Colonic mucosa (tissue), 4 donors: ENCODE results near the gene PAGE2B. TPM values are rescaled to one million over a fixed set of nuclear protein-coding genes. Genes with fewer than 3 reads are reported as not detected.

Source experiments
- DNase-seq: peaks from one replicate; pipeline ENCODE4 v3.0.0-alpha.2; 2020
- H3K27ac ChIP-seq: fragments of 200-600 bp; one replicate; pipeline ENCODE4 v1.8.0; 2021
- H3K27me3 ChIP-seq: fragments of 200-600 bp; one replicate; pipeline ENCODE4 v1.8.0; 2021
- H3K36me3 ChIP-seq: fragments of 200-600 bp; one replicate; pipeline ENCODE4 v1.8.0; 2021
- H3K4me1 ChIP-seq: fragments of 200-600 bp; one replicate; pipeline ENCODE4 v1.8.0; 2021; ENCODE audit warnings: mild to moderate bottlenecking
- H3K4me3 ChIP-seq: fragments of 200-600 bp; one replicate; pipeline ENCODE4 v1.8.0; 2021
- H3K9ac ChIP-seq, 2 donors: one replicate each; pipeline ENCODE4 v1.7.0; 2013; ENCODE audit warnings: control low read depth in 2 of 2, low read depth in 2 of 2, low read length in 2 of 2
- H3K9me3 ChIP-seq: fragments of 200-600 bp; one replicate; pipeline ENCODE4 v1.8.0; 2021
- CTCF ChIP-seq: fragments of 200-600 bp; IDR thresholded peaks from one replicate; pipeline ENCODE4 v1.8.0; 2022; ENCODE audit warnings: antibody characterized with exemption, mild to moderate bottlenecking
- intact Hi-C: fragments of 100-400 bp; cut with DNase I; formaldehyde crosslinking; loops from one replicate; pipeline ENCODE4 v1.14.1; 2022
- total RNA-seq, 2 donors: library from RNA; stranded (reverse); fragmentation: NEBNext Ultra II Directional in 1 of 2; extraction: Animal tissue kit (Norgen Biotek cat#: 25700) in 1 of 2; gene quantifications; one replicate each; pipeline ENCODE4 v1.2.1, GENCODE V29; 2021
- donor health status: healthy.
- donor health status: DM: no; HTN: no; CAD: no.
- donor health status: DM: no; HTN: no; CAD: no.

Gene PAGE2B
- total RNA-seq, 2 donors from 2014 or later, result not detected

GRCh38 chrX:55098691-55099090, 23.9 kb downstream of the PAGE2B start:
- TF ChIP-seq CTCF, result no peak
- no peaks in the 10 kb centered on the region for H3K9me3 ChIP-seq
- no peak for DNase-seq
- H3K9ac ChIP-seq, result no peak overlapping the region
- H3K27ac ChIP-seq, result no peak overlapping the region
- H3K27me3 ChIP-seq, result no peaks in the 10 kb centered on the region
- no peak overlapping the region for H3K4me3 ChIP-seq
- H3K4me1 ChIP-seq, result no peaks in the 10 kb centered on the region
- intact Hi-C loops, result no loop called here
- H3K36me3 ChIP-seq, result no peaks in the 10 kb centered on the region

GRCh38 chrX:55099162-55099561, 24.3 kb downstream of the PAGE2B start:
- H3K4me1 ChIP-seq, result no peaks in the 10 kb centered on the region
- DNase-seq, result no peak
- H3K9me3 ChIP-seq, result no peaks in the 10 kb centered on the region
- no peaks in the 10 kb centered on the region for H3K36me3 ChIP-seq
- no peak overlapping the region for H3K4me3 ChIP-seq
- H3K27me3 ChIP-seq, result no peaks in the 10 kb centered on the region
- H3K9ac ChIP-seq, result no peak overlapping the region
- no peak for TF ChIP-seq CTCF
- no peak overlapping the region for H3K27ac ChIP-seq
- intact Hi-C loops, result no loop called here

GRCh38 chrX:55102754-55103153, 27.9 kb downstream of the PAGE2B start:
- Histone ChIP-seq H3K27me3 (no peaks in the 10 kb centered on the region), H3K9me3 (no peaks in the 10 kb centered on the region), H3K4me3 (no peak overlapping the region), H3K36me3 (no peaks in the 10 kb centered on the region), H3K4me1 (no peaks in the 10 kb centered on the region), H3K9ac (no peak overlapping the region), H3K27ac (no peak overlapping the region)
- DNase-seq, result no peak
- intact Hi-C loops, result no loop called here
- TF ChIP-seq CTCF, result no peak

GRCh38 chrX:55107262-55107661, 32.4 kb downstream of the PAGE2B start:
- Histone ChIP-seq H3K9ac (no peak overlapping the region), H3K27me3 (no peaks in the 10 kb centered on the region), H3K9me3 (no peaks in the 10 kb centered on the region), H3K4me3 (no peak overlapping the region), H3K36me3 (no peaks in the 10 kb centered on the region), H3K4me1 (no peaks in the 10 kb centered on the region), H3K27ac (no peak overlapping the region)
- intact Hi-C loops, result no loop called here
- no peak for DNase-seq
- no peak for TF ChIP-seq CTCF

GRCh38 chrX:55107911-55108310, 33.1 kb downstream of the PAGE2B start:
- Histone ChIP-seq H3K27me3 (no peaks in the 10 kb centered on the region), H3K9ac (no peak overlapping the region), H3K4me1 (no peaks in the 10 kb centered on the region), H3K36me3 (no peaks in the 10 kb centered on the region), H3K27ac (no peak overlapping the region), H3K4me3 (no peak overlapping the region), H3K9me3 (no peaks in the 10 kb centered on the region)
- DNase-seq, result no peak
- intact Hi-C loops, result no loop called here
- TF ChIP-seq CTCF, result no peak

- Histone ChIP-seq H3K9ac (no peak overlapping the region), H3K27ac (no peak overlapping the region), H3K9me3 (no peaks in the 10 kb centered on the region), H3K4me1 (no peaks in the 10 kb centered on the region), H3K27me3 (no peaks in the 10 kb centered on the region), H3K4me3 (no peak overlapping the region), H3K36me3 (no peaks in the 10 kb centered on the region)
- no peak for DNase-seq
- intact Hi-C loops, result no loop called here
- no peak for TF ChIP-seq CTCF
Measured at GRCh38 chrX:55109306-55109705, 34.5 kb downstream of the PAGE2B start.
